Measurements from ENCODE around the gene PPP2R1B.

Gene PPP2R1B

DNA sequence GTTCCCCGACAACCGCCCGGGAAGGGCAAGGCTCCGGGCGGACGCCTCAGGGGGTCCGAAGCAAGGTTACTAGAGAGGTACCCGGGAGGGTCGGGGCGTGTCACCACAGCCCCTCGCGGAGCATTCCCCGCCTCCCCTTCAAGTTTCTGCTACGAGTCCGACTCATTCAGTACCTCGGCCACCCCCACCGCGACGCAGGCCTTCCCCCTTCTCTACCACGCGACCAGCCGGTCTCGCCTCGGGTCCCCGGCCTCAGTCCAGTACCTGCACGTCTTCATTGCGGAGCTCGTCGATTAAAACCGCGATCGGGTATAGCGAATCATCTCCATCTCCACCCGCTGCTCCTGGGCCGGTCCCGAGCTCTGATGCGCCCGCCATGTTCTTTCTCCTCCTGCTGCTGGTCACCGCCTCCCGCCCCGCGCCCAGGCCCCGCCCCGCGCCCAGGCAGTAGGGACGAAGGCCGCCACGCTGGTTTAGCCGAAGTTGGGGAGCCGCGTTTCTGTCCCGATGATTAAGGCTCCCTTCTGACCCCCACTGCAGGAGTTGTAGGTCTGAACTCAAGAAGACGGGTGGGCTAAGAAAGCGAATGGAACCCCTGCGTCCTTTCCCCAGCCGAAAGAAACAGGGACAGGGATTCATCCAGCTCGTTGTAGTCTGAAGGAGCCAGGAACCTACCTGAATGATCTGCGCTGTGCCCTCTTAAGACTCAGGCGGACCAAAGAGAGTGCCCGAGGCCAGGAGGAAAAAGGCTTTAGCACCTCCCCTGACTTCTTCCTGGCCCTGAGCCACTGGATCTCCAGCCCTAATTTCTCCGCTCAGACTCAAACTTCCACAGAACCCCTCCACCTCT is at the start of gene PPP2R1B:
Gene PPP2R1B, minus strand, starts transcription at position 406 of the 850 bp plus-strand sequence. Its CDS starts 28 bp downstream, at position 378.
- DNase-seq (ENCODE audit: low read depth in 2 of 2) = peak; percentile 69 to 73

DNA sequence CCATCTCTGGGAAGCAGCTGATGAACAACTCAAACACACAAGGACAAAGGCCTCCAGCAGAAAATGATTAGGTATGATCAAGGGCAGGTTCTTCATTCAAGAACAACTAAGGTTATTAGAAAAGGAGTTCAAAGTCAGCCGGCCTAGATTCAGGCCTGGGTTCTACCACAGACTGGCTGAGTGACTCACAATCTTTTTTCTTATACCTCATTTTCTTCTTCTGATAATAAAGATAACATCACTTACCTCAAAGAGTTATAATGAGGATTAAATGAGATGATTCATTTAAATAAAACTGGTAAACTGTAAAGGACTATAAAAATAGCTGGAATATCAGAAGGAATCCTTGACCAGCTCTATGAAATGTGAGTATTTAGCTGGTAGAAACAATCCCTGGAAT is 49.3 kb upstream of the PPP2R1B start:
- DNase-seq (ENCODE audit: low read depth in 2 of 2) = no peak
- TF ChIP-seq, protein P1, sequence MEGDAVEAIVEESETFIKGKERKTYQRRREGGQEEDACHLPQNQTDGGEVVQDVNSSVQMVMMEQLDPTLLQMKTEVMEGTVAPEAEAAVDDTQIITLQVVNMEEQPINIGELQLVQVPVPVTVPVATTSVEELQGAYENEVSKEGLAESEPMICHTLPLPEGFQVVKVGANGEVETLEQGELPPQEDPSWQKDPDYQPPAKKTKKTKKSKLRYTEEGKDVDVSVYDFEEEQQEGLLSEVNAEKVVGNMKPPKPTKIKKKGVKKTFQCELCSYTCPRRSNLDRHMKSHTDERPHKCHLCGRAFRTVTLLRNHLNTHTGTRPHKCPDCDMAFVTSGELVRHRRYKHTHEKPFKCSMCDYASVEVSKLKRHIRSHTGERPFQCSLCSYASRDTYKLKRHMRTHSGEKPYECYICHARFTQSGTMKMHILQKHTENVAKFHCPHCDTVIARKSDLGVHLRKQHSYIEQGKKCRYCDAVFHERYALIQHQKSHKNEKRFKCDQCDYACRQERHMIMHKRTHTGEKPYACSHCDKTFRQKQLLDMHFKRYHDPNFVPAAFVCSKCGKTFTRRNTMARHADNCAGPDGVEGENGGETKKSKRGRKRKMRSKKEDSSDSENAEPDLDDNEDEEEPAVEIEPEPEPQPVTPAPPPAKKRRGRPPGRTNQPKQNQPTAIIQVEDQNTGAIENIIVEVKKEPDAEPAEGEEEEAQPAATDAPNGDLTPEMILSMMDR (IDR thresholded peaks at IDR 0.05; ENCODE audit: low read depth, low read length) = no peak
- H3K4me3 ChIP-seq (replicated peaks in 1 of 2; ENCODE audit: low read depth in 2 of 2, low read length in 2 of 2) = no peak overlapping the region

More for the DNA sequence above, at the start of gene PPP2R1B:
- peak within 1 kb of the TSS; percentile 85 to 95 for H3K4me3 ChIP-seq (replicated peaks in 1 of 2; ENCODE audit: low read depth in 2 of 2, low read length in 2 of 2)
- TF ChIP-seq, protein P1 (IDR thresholded peaks at IDR 0.05; ENCODE audit: low read depth, low read length) = no peak

DNA sequence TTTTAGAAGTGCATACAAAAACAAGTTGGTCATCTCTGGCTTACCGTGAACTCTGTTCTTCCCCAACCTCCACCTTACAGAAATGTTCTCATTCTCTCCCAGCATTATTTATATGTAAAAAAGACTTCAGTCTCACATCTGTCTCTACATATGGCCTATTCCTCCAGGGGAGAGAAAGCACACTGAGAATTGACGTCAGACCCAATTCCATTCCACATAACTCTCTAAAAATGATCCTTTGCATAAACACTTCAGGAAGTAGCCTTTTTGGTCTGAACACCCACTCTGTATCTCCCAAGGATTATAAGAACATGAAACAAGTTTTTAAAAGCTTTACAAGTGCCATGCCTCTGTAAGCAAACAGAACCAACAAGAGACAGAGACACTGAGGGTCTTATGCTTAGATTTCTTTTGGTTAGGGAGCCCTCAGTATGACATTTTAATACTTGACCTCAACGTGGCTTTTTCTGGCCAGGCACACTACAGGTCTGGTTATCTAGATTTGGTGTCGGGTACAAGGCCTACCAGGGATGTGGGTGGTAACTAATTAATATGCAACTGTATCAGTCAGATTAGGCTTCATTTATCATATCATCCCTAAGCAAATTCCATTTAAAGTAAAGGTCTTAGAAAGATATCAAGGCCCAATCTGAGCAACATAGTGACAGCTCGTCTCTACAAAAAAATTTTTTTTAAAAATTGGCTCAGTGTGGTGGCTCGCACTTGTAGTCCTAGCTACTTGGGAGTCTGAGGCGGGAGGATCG is 48.5 kb upstream of the PPP2R1B start:
- TF ChIP-seq, protein P1 (IDR thresholded peaks at IDR 0.05; ENCODE audit: low read depth, low read length) = no peak
- no peak overlapping the region for H3K4me3 ChIP-seq (replicated peaks in 1 of 2; ENCODE audit: low read depth in 2 of 2, low read length in 2 of 2)
- DNase-seq (ENCODE audit: low read depth in 2 of 2) = peak; percentile 24 to 61

DNA sequence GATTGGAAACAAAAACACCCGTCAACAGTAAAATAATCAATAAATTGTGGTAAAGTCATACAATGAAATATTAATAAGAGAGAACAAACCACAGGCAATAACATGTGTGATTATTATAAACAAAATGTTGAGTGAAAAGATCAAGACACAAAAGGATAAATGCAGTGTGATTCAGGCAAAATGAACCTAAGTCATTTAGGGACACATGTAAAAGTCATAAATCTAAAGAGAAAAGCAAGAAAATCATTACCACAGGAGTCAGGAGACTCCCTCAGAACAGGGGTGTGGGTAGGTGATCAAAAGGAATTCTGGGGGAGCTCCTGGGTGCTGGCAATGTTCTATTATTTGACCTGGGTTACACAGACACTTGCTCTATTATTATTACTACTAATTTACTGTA is 47.9 kb upstream of the PPP2R1B start:
- TF ChIP-seq, protein P1 (IDR thresholded peaks at IDR 0.05; ENCODE audit: low read depth, low read length) = no peak
- no peak for DNase-seq (ENCODE audit: low read depth in 2 of 2)
- H3K4me3 ChIP-seq (replicated peaks in 1 of 2; ENCODE audit: low read depth in 2 of 2, low read length in 2 of 2) = no peak overlapping the region

DNA sequence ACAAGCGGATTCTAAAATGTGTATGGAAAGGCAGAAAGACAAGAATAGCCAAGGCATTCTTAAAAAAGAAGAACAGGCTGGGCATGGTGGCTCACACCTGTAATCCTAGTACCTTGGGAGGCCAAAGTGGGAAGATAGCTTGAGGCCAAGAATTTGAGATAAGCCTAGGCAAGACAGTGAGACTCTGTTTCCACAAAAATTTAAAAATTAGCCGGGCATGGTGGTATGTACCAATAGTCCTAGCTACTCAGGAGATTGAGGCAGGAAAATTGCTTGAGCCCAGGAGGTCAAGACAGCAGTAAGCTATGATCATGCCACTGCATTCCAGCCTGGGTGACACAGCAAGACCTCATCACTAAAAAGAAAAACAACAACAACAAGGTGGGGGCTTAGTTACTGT is 46.0 kb upstream of the PPP2R1B start:
- no peak for DNase-seq (ENCODE audit: low read depth in 2 of 2)
- TF ChIP-seq, protein P1 (IDR thresholded peaks at IDR 0.05; ENCODE audit: low read depth, low read length) = no peak
- H3K4me3 ChIP-seq (replicated peaks in 1 of 2; ENCODE audit: low read depth in 2 of 2, low read length in 2 of 2) = no peak overlapping the region

DNA sequence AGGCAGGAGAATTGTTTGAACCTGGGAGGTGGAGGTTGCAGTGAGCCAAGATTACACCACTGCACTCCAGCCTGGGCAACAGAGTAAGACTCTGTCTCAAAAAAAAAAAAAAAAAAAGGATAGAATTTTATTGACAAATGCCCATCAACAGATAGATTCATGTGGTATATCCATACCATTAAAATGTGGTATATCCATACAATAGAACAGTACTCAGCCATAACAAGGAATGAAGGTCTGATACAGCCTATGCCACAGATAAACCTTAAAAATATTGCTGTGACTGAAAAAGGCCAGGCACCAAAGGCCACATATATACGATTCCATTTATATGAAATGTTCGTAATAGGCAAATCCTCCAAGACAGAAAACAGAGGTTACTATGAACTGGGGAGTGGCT is 45.3 kb upstream of the PPP2R1B start:
- H3K4me3 ChIP-seq (replicated peaks in 1 of 2; ENCODE audit: low read depth in 2 of 2, low read length in 2 of 2) = no peak overlapping the region
- TF ChIP-seq, protein P1 (IDR thresholded peaks at IDR 0.05; ENCODE audit: low read depth, low read length) = no peak
- no peak for DNase-seq (ENCODE audit: low read depth in 2 of 2)

Measured in cardiac fibroblast (primary cell).